ENCODE measurements around the gene MROH8. TPM values are rescaled to one million over a fixed set of nuclear protein-coding genes. Genes with fewer than 3 reads are reported as not detected.
A peak's percentile ranks its signal among the peaks of the same experiment; 100 is the strongest.

The MROH8 gene
- total and polyA plus RNA-seq, 2 of the 13 experiments (the other 11 are each of a cell fraction or from before 2014, with no cell fraction given): 2.6 to 5.5 TPM

DNA sequence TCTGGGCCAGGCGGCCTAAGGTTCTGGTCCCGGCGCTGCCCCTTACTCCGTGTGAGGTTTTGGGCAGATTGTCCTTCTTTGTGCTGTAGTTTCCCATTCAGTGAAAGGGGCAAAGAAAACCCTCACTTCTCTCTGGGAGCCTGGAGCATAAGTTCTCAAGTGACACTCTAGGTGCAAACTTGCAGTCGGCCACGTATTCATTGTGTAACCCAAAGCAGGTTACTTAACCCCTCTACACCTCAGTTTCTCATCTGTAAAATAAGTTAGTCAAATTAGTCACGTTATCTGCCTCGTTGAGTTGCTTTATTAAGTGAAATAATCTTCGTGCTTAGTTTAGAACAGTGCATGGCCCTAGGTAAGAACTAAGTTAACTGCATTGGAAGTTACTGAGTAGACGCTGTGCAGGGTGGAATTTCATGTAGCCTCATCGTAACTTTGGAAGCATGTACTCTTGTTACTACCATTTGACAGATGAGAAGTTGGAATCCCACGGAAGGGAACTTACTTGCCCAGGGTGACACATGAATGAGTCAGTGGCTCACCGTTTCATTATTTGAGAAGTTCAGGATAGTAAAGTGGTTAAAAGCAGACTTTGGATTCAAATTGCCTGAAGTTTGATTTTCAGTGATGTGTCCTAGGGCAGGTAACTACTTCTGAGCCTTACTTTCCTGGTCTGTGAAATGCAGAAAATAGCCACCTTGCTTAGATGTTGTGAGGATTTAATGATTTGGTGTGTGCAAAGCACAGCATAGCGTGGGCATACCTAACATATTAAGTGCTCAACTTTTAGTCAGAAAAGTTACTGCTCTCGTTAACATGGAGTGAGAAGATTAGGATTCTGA lies 556 bp upstream of the MROH8 start (continued):
- TF ChIP-seq CEBPB (IDR thresholded peaks at IDR 0.05; ENCODE audit: borderline replicate concordance, low read depth, low read length): peak; percentile 81
- peak; percentile 88; the same call in 1 of the 2 replicates for TF ChIP-seq TGIF2 (CRISPR knock-in tag; IDR thresholded peaks at IDR 0.05)
- TF ChIP-seq, protein P1, sequence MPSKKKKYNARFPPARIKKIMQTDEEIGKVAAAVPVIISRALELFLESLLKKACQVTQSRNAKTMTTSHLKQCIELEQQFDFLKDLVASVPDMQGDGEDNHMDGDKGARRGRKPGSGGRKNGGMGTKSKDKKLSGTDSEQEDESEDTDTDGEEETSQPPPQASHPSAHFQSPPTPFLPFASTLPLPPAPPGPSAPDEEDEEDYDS (CRISPR knock-in tag; IDR thresholded peaks at IDR 0.05): no peak; the same call in 1 of the 2 replicates
- TF ChIP-seq SOX13 (IDR thresholded peaks at IDR 0.05): no peak
- no peak for TF ChIP-seq SOX13 (CRISPR knock-in tag; conservative IDR thresholded peaks at IDR 0.05 in 1 of 2, IDR thresholded peaks at IDR 0.05 in 1 of 2)
- TF ChIP-seq, protein P2, sequence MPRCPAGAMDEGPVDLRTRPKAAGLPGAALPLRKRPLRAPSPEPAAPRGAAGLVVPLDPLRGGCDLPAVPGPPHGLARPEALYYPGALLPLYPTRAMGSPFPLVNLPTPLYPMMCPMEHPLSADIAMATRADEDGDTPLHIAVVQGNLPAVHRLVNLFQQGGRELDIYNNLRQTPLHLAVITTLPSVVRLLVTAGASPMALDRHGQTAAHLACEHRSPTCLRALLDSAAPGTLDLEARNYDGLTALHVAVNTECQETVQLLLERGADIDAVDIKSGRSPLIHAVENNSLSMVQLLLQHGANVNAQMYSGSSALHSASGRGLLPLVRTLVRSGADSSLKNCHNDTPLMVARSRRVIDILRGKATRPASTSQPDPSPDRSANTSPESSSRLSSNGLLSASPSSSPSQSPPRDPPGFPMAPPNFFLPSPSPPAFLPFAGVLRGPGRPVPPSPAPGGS (CRISPR knock-in tag; IDR thresholded peaks at IDR 0.05): no peak; the same call in 1 of the 2 replicates
- TF ChIP-seq, protein P3, sequence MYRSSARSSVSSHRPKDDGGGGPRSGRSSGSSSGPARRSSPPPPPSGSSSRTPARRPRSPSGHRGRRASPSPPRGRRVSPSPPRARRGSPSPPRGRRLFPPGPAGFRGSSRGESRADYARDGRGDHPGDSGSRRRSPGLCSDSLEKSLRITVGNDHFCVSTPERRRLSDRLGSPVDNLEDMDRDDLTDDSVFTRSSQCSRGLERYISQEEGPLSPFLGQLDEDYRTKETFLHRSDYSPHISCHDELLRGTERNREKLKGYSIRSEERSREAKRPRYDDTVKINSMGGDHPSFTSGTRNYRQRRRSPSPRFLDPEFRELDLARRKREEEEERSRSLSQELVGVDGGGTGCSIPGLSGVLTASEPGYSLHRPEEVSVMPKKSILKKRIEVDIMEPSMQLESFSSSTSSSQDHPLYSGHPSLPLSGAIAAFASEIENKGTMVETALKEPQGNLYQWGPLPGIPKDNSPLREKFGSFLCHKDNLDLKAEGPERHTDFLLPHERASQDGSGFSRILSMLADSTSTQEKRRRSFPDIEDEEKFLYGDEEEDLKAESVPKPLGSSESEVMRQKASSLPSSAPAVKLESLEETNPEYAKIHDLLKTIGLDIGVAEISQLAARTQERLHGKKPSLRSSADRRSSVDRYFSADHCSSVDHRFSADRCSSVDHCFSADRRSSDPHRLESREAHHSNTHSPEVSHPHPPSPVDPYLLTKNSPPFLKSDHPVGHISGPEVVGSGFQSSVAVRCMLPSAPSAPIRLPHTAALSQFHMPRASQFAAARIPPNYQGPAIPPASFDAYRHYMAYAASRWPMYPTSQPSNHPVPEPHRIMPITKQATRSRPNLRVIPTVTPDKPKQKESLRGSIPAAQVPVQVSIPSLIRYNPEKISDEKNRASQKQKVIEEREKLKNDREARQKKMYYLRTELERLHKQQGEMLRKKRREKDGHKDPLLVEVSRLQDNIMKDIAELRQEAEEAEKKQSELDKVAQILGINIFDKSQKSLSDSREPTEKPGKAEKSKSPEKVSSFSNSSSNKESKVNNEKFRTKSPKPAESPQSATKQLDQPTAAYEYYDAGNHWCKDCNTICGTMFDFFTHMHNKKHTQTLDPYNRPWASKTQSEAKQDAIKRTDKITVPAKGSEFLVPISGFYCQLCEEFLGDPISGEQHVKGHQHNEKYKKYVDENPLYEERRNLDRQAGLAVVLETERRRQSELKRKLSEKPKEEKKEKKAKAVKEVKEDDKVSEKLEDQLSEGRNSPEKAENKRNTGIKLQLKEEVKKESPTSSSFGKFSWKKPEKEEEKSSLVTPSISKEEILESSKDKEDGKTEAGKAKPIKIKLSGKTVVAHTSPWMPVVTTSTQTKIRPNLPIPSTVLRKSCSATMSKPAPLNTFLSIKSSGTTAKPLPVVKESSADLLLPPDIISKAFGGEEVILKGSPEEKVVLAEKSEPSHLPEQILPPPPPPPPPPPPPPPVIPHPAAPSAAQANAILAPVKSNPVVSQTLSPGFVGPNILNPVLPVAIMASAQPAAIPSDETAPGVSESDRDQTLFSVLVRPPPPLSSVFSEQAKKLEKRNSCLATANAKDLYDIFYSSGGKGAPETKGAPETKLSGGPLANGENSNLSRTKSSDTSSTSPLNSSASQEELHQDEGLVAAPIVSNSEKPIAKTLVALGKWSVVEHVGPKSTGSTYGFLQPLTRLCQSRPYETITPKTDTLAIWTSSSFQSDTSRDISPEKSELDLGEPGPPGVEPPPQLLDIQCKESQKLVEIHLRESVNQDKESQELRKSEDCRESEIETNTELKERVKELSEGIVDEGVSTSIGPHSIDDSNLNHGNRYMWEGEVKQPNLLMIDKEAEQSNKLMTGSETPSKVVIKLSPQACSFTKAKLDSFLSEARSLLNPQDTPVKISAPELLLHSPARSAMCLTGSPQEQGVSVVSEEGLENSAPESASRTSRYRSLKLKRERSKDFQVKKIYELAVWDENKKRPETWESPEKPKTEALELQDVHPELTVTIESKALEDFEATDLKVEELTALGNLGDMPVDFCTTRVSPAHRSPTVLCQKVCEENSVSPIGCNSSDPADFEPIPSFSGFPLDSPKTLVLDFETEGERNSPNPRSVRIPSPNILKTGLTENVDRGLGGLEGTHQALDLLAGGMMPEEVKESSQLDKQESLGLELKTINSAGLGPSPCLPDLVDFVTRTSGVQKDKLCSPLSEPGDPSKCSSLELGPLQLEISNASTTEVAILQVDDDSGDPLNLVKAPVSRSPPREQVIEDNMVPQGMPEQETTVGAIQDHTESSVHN (CRISPR knock-in tag; IDR thresholded peaks at IDR 0.05): no peak
- TF ChIP-seq ZNF430 (CRISPR knock-in tag; IDR thresholded peaks at IDR 0.05): 0 out of 2 replicates have a peak, but pooled peaks have one; percentile 21
- TF ChIP-seq MAZ (IDR thresholded peaks at IDR 0.05; ENCODE audit: borderline replicate concordance, low read depth, low read length): no peak
- TF ChIP-seq MAZ (CRISPR knock-in tag; IDR thresholded peaks at IDR 0.05; ENCODE audit: low read depth): no peak
- TF ChIP-seq, protein P4, sequence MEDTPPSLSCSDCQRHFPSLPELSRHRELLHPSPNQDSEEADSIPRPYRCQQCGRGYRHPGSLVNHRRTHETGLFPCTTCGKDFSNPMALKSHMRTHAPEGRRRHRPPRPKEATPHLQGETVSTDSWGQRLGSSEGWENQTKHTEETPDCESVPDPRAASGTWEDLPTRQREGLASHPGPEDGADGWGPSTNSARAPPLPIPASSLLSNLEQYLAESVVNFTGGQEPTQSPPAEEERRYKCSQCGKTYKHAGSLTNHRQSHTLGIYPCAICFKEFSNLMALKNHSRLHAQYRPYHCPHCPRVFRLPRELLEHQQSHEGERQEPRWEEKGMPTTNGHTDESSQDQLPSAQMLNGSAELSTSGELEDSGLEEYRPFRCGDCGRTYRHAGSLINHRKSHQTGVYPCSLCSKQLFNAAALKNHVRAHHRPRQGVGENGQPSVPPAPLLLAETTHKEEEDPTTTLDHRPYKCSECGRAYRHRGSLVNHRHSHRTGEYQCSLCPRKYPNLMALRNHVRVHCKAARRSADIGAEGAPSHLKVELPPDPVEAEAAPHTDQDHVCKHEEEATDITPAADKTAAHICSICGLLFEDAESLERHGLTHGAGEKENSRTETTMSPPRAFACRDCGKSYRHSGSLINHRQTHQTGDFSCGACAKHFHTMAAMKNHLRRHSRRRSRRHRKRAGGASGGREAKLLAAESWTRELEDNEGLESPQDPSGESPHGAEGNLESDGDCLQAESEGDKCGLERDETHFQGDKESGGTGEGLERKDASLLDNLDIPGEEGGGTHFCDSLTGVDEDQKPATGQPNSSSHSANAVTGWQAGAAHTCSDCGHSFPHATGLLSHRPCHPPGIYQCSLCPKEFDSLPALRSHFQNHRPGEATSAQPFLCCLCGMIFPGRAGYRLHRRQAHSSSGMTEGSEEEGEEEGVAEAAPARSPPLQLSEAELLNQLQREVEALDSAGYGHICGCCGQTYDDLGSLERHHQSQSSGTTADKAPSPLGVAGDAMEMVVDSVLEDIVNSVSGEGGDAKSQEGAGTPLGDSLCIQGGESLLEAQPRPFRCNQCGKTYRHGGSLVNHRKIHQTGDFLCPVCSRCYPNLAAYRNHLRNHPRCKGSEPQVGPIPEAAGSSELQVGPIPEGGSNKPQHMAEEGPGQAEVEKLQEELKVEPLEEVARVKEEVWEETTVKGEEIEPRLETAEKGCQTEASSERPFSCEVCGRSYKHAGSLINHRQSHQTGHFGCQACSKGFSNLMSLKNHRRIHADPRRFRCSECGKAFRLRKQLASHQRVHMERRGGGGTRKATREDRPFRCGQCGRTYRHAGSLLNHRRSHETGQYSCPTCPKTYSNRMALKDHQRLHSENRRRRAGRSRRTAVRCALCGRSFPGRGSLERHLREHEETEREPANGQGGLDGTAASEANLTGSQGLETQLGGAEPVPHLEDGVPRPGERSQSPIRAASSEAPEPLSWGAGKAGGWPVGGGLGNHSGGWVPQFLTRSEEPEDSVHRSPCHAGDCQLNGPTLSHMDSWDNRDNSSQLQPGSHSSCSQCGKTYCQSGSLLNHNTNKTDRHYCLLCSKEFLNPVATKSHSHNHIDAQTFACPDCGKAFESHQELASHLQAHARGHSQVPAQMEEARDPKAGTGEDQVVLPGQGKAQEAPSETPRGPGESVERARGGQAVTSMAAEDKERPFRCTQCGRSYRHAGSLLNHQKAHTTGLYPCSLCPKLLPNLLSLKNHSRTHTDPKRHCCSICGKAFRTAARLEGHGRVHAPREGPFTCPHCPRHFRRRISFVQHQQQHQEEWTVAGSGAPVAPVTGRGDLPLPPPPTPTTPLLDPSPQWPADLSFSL (CRISPR knock-in tag; IDR thresholded peaks at IDR 0.05): no peak

Data from HepG2 (cell line).